ENCODE data around the gene FGF23.
"Not testable (repeated sequence)": the region's sequence is repeated elsewhere in the genome, so short reads cannot be mapped to it uniquely, and the experiment has no call there.

- not testable (repeated sequence) for TF ChIP-seq CTCF (IDR thresholded peaks at IDR 0.05); EZH2 (IDR thresholded peaks at IDR 0.05; ENCODE audit: borderline replicate concordance, insufficient read depth, low read depth, low read length, poor library complexity, severe bottlenecking)
Measured at GRCh38 chr12:4404877-4405637, 25.5 kb upstream of the FGF23 start.

Data from B cell (primary cell).